GM18502 (cell line): ENCODE results near the gene CCDC174.
"Not testable (repeated sequence)": the region's sequence is repeated elsewhere in the genome, so short reads cannot be mapped to it uniquely, and the experiment has no call there.

Source experiments
- ATAC-seq: cut with Tn5 transposase; IDR thresholded peaks from one replicate; pipeline ENCODE4 v1.9.1; 2021; ENCODE audit warnings: mild to moderate bottlenecking; ENCODE audit not compliant: unreplicated experiment, poor library complexity

CCDC174 gene

GRCh38 chr3:14651440-14652251 lies at the start of gene CCDC174:
TSS of gene CCDC174 (plus strand) at chr3:14651762. CDS start at chr3:14651837, 75 bp downstream.
- peak; percentile 99 for ATAC-seq

- no peak for ATAC-seq
These were observed 49.4 kb upstream of the CCDC174 start for GRCh38 chr3:14602006-14602803.

GRCh38 chr3:14602804-14603644 lies 48.5 kb upstream of the CCDC174 start:
- no peak for ATAC-seq

- ATAC-seq: no peak
These were observed 46.5 kb upstream of the CCDC174 start for GRCh38 chr3:14605067-14605466.

GRCh38 chr3:14605744-14606143 lies 45.8 kb upstream of the CCDC174 start:
- no peak for ATAC-seq

GRCh38 chr3:14606669-14607339 lies 44.8 kb upstream of the CCDC174 start:
- ATAC-seq: no peak

GRCh38 chr3:14608298-14608697 lies 43.3 kb upstream of the CCDC174 start:
- ATAC-seq: no peak

GRCh38 chr3:14609058-14609457 lies 42.5 kb upstream of the CCDC174 start:
- ATAC-seq: not testable (repeated sequence)

- ATAC-seq: no peak
These were observed 42.1 kb upstream of the CCDC174 start for GRCh38 chr3:14609506-14609905.

GRCh38 chr3:14609941-14610340 lies 41.6 kb upstream of the CCDC174 start:
- ATAC-seq: no peak

GRCh38 chr3:14614189-14614588 lies 37.4 kb upstream of the CCDC174 start:
- ATAC-seq: no peak

- ATAC-seq: no peak
These were observed 36.7 kb upstream of the CCDC174 start for GRCh38 chr3:14614862-14615261.

- no peak for ATAC-seq
These were observed 34.7 kb upstream of the CCDC174 start for GRCh38 chr3:14616606-14617507.

GRCh38 chr3:14617508-14618023 lies 34.0 kb upstream of the CCDC174 start:
- no peak for ATAC-seq

- no peak for ATAC-seq
These were observed 32.0 kb upstream of the CCDC174 start for GRCh38 chr3:14619605-14620004.

- no peak for ATAC-seq
These were observed 31.1 kb upstream of the CCDC174 start for GRCh38 chr3:14620512-14620911.

- no peak for ATAC-seq
These were observed 30.5 kb upstream of the CCDC174 start for GRCh38 chr3:14621093-14621492.

- no peak for ATAC-seq
These were observed 29.2 kb upstream of the CCDC174 start for GRCh38 chr3:14622368-14622767.

- ATAC-seq: no peak
These were observed 28.0 kb upstream of the CCDC174 start for GRCh38 chr3:14623569-14624051.
